GM12874 (cell line): ENCODE measurements around the gene IGIP.

Experiments used
- CTCF ChIP-seq: IDR thresholded peaks from 2 replicates; pipeline ENCODE4 v1.5.1; 2011; ENCODE audit warnings: low read depth, mild to moderate bottlenecking, control low read depth, low read length, moderate library complexity; ENCODE audit not compliant: insufficient read depth

The IGIP gene

GRCh38 chr5:140134277-140134935, 8.7 kb downstream of the IGIP start:
- no peak for TF ChIP-seq CTCF

- TF ChIP-seq CTCF = no peak
Observed at GRCh38 chr5:140135127-140135526, 9.4 kb downstream of the IGIP start.

- no peak for TF ChIP-seq CTCF
Observed at GRCh38 chr5:140136624-140137023, 10.9 kb downstream of the IGIP start.

- TF ChIP-seq CTCF = no peak
Observed at GRCh38 chr5:140140435-140140834, 14.7 kb downstream of the IGIP start.

GRCh38 chr5:140141241-140141640, 15.5 kb downstream of the IGIP start:
- TF ChIP-seq CTCF = no peak

DNA sequence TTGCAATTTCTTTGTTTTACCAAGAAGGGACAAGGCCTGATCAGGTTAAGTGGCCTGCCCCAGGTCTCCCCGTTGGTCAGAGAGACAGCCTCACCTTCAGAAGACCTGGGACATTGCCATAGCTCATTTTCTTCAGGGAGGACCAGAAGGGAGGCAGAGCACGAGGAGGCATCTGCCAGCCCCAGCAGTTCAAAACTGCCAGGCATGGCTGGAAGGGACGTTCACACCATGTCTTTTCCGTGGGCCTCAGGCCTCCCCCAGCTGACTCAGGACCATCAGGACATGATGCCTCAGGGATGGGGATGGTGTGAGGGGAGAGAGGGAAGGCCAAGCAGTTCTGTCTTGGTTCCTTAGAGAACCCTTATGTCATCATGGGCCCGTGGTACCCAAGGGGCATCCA, 16.5 kb downstream of the IGIP start:
- TF ChIP-seq CTCF = no peak

GRCh38 chr5:140142856-140143255, 17.1 kb downstream of the IGIP start:
- no peak for TF ChIP-seq CTCF
